Stimulated activated naive CD8-positive, alpha-beta T cell treated with anti-CD3 and anti-CD28 coated beads, Interleukin-15, Interleukin-2, amounts not matched to agents 100 U/mL and 50 U/mL, for 24 hours (primary cell): ENCODE measurements around the gene BCKDHA.
A peak's percentile ranks its signal among the peaks of the same experiment; 100 is the strongest.

ENCODE experiments used
- ATAC-seq: fragments of 150-1000 bp; cut with Tn5 transposase; one replicate; pipeline ENCODE4 v1.10.0; 2021
- DNase-seq: peaks from one replicate; pipeline ENCODE4 v3.0.0; 2021

Gene BCKDHA

DNA sequence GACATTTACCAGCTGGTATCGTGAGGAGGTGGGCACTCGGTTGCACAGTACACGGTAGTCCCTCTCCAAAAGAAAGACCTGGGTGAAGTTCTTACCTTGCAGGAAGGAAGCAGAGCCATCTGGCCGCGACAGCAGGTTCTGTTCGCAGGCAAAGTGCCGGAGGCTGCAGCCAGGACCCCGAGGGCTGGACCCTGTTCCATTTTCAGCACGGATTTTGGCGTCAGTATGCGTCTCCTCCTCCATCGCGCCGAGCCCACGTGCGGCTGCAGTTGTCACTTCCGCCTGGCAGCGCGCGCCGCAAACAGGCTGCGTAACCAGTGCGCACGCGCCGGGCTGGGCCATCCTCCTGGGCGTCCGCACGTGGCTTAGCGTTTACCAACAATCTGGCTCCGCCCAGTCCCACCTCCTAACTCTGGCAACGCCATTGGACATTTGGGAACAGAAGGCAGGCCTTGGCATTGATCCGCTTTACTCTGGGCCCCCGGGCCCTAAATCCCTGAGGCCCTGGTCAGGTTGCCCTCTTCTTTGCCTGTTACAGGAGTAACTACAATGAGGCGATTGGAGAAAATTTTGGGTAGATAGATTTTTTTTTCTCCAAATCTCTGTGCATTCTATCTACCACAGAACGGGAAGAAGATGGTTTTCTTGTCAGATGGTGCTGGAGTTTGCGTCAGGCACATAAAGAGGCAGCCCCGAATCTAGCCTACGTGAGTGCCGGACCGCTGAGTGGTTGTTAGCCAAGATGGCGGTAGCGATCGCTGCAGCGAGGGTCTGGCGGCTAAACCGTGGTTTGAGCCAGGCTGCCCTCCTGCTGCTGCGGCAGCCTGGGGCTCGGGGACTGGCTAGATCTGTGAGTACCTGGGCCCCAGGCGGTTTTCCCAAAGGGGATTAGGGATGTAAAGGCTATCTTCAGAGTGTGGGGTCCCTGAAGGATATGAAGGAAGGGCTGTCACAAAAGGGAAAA lies at the start of gene BCKDHA, which contains the start of gene EXOSC5:
TSS of gene BCKDHA (plus strand) at position 733 of the 964 bp plus-strand sequence. CDS start at position 743, 10 bp downstream.
TSS of gene EXOSC5 (minus strand) at position 274 of the 964 bp plus-strand sequence. CDS start at position 243, 31 bp downstream.
- DNase-seq (peak; percentile 99), ATAC-seq (peak; percentile 99)

DNA sequence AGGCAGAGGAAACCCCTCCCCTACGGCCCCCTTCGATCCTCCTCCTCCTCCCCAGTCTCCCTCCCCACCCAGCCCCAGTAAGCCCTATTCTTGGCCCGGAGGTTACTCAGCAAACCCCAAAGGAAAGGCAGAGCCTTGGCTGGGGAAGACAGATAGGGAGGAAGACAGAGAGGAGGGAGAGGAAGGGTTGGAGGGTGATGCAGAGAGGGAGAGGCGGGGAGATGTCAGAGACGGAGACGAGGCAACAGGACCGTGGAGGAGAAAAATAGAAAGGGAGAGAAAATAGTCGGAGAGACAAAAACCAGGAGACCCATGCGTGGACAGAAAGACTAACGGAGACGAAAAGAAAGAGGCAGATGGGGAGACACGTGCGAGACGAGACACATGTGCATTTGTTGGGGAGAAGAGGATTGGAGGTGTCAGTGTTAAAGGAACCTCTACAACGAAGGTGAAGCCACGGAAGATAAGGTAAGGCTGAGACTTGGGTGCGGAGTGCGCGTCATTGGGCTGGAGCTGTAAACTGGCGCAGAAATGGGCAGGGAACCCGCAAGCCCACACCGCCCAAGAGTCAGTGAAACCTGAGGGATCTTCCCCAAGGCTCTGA lies 46.8 kb upstream of the BCKDHA start:
- no peak for ATAC-seq
- no peak for DNase-seq

DNA sequence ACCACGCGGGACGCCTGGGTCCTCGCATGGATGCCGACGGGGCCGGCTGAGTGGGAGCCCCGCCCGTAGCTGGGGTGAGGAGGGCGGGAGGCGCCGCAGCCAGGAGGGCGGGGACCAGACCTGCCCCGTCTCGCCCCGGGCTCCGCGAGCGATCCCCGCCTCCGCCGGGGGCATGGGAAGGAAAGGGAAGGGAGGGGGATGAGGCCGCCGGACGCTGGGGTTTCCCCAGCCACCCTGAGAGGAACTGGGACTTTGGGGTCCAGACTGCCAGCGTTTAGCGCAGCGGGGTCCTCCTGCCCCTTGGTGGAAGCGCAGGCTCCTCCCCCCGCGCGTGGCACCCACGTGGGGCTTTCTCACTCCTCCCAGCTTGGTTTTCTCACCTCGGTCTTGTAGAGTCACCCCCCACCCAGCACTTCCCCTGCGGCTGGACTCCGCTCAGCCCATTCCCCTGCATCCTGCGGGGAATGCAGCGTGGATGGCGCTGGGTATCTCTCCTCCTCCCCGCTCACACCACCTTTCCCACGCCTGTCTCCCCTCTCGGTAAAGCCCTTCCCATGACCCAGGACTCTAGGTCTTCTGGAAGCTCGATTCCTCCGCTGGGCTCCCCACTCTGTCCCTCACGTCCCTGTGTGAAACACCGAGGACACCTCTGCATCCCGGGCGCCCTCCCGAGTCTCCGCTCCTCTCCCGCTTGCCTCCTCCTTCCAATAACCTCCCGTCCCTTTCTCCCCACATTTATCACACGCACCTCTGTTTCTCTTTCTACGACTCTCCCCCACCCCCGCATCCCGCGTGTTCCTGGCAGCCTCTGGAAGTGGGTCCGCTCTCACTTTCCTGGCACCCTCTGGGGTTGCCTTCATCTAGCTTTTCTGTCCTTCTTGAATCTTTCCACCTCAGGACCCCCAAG lies 46.0 kb upstream of the BCKDHA start:
- ATAC-seq = peak; percentile 59

DNA sequence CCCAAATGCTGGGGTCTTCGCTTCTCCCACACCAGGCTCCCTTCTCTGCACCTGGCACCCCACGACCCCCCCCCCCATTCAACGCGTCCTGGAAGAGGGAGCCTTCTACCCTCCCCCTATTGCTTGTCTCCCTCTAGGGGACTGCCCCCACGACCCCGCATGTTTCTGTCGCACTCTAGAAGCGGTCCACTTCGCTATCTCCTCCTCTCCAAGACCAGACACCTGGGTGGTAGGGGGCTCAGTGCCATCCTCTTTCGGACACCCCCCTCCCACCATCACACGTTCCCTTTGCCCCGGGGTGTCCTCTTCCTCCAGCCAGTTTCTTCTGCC lies 45.4 kb upstream of the BCKDHA start:
- no peak for ATAC-seq
- no peak for DNase-seq

More for the DNA sequence above, 46.0 kb upstream of the BCKDHA start:
- DNase-seq = peak; percentile 86

DNA sequence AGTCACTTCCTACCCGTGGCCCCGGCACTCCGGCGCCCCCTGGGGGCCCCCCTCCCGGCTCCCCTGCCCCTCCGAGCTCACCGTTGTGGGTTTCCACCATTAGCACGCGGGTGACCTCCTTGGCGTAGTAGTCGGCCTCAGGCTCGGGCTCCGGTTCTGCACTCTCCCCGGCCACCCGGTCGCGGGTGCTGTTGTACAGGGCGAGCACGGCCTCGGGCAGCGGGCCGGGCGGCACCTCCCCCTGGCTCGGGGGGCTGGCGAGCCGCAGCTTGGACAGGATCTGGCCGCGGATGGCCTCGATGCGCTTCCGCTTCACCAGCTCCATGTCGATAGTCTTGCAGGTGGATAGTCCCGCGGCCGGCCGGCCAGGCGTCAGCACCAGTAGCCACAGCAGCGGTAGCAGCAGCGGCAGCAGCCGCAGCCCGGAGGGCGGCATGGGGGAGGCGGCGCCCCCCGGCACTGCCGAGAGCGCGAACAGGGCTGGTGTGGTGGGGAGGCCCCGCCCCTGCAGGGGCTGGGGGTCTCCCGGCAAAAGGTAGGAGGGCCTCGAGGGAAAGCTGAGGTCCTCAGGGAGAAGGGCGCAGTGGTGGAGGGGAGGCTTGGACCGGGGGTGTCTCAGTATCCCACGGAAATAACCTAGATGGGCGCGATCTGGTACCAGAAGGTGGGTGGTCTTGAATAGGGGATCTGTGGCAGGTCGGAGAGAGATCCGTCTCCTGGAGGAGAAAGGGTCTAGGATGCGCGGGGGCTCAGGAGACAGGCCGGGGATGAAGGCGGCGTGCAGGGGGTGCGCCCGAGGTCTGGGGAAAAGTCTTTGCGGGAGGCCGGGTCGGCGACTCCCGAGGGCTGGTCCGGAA lies 44.8 kb upstream of the BCKDHA start:
- DNase-seq (peak; percentile 89), ATAC-seq (peak; percentile 10)

DNA sequence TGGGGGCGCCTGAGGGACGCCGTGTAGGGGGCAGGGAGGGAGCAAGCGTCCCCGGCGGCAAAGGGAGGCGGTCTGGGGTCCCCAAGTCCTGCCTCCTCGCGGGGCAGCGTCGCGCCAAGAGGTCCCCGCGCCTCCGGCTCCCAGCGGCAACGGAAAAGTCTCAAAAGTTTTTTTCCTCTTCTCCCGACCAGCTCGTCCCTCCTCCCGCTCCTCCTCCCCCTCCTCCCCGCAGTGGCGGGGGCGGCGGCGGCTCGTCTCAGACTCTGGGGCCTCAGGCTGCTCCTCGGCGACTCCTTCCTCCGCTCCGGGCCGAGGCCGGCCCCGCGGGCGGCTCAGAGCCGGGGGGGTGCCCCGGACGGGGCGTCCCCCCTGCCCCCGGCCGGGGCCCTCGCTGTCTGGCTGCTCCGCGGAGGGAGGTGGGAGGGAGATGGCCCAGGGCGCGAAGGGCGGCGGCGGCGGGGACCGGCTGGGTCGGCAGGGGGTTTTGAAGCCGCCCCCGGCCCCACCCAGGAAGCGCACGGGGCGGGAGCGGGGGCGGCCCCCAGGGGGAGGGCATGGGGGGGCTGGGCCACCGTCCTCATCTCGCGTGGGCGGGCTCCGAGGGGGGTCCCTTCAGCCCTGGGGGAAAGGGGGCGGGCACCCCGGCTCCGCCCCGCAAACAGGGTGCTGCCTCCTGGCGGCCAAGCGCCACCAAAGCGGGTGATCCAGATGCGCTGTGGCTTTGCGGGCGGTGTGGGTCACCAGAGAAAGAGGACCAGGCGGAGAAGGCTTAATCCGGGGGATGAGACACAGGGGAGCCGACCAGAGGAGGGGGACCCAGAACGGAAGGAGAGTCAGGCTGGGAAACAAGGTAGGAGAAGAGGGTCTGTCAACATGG lies 43.9 kb upstream of the BCKDHA start, which contains the start of gene TGFB1:
TSS of gene TGFB1 (minus strand) at position 457 of the 877 bp plus-strand sequence. CDS start 878 bp downstream, outside the sequence.
- peak; percentile 51 for ATAC-seq

DNA sequence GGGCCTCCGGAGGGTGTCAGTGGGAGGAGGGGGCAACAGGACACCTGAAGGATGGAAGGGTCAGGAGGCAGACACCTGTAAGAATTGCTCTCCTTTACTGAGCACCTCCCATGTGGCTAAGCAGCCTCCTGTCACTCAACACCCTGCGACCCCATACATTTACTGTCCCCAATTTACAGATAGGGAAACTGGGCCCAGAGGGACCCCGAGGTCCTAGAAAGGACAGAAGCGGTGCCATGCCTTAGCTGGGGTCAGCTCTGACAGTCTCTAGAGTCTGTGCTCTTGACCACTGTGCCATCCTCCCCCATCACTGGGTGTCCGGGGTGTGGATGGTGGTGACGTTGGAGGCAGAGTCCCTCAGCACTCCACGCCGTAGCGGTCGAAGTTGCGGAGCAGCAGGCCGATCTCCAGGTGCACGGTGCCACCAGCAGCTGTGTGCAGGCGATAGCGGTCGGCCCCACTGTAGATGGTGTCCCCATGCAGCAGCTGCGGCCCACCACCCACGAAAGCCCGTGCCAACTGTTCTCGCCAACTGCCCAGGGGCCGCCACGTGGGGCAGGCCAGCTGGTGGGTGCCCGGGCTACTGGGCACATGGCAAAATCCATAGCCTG lies 43.2 kb upstream of the BCKDHA start:
- ATAC-seq (no peak), DNase-seq (no peak)

More for the DNA sequence above, 43.9 kb upstream of the BCKDHA start, which contains the start of gene TGFB1:
- peak; percentile 95 for DNase-seq

DNA sequence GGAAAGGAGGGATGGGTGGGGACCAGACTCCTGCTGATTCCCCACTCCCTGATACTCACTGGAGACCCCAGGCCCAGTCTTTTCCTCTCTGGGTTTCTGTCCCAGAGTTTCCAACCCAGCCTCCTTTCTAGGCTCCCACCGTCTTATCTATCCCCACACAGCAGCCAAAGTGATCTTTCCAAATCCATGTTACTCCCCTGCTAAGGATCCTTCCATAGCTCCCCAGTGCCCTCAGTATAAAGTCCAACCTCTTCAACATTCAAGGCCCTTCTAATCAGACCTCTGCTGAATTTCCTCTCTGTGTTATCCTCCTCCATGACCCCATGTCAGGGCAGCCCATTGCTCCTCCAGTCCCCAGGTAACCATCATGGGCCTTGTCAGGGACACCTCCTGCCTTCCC lies 42.6 kb upstream of the BCKDHA start:
- ATAC-seq = no peak
- no peak for DNase-seq

DNA sequence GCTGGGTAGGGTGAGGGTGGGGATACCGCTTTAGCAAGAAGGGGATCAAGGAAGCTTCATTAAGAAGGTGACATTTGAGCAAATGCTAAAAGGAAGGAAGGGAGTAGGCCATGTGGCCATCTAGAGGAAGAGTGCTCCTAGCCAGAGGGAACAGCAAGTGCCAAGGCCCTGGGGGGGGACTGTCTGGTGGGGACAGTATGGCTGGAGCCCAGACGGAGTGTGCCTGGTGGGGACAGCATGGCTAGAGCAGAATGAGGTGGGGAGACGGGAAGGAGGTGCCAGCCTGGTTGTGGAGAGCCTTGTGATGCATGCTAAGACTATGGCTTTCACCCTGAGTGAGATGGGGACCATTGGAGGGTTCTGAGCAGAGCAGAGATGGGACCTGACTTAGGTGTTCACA lies 41.8 kb upstream of the BCKDHA start:
- DNase-seq = peak; percentile 26
- no peak for ATAC-seq

DNA sequence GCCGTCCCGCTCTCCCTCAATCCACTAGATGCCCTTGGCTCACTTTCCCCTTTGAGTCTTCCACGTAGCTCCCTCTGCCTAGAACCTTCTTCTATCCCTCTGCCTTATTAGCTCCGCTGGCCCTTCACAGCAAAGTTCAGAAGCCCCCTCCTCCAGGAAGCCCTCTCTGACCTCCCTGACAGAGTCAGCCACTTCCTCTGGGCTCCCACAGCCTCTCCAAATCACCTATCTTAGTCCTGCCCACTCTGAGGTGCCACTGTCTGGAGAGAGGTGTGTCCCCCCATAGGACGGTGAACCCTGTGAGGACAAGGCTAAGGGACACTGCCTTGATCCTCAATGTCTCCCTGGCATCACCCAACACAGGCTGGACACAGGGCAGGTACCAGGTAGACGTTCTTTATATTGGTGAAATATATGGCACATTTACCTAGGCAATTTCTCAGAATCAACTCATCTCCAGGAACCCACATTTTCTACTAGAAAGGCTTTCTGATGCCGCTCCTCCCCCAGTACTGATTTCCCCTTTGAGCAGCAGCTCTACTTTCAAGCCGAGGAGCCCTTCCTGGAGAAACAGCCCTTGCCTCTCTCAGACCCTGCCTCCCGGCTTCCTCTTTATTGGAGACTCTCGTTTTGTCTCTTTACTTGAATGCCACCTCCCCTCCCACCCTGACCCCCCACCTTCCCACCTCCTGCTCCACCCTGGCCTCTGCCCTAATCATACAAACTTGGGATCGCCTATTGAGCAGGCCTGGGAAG lies 40.5 kb upstream of the BCKDHA start:
- ATAC-seq (no peak), DNase-seq (peak; percentile 29)

DNA sequence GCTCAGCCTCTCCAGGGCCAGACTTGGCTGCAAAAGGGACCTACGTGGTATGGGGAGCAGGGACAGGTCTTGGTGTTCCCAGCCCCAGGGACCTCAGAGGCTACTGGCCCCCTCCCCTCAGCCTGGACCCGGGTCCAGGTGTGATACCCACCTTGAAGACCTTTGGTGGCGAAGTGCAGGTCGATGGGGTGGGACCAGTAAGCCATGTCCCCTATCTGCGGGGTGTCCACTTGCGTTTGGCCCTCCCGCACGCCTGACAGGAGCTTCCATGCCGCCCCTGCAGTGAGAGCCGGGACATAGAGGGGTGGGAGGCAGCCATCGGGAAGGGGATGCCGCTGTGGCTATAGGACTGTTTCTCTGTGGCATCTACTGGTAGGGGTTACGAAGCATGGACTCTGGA lies 39.9 kb upstream of the BCKDHA start:
- ATAC-seq = no peak
- no peak for DNase-seq

DNA sequence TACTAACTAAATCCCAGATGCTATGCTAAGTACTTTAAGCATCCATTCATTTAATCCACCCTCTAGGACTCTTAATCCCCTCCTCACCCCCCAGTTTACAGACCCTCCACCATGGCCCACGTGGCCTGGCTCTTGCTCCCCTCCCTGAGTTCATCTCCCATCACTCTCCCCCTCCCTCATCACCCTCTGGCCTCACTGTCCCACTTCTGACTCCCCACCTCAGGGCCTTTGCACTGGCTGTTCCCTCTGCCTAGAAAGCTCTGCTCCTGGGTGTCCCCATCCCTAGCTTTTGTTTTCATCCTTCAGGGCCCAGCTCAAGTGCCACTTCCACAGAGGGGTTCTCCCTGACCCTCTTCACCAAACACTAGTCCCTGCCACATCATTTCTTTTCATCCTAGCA lies 37.9 kb upstream of the BCKDHA start:
- DNase-seq (no peak), ATAC-seq (no peak)

DNA sequence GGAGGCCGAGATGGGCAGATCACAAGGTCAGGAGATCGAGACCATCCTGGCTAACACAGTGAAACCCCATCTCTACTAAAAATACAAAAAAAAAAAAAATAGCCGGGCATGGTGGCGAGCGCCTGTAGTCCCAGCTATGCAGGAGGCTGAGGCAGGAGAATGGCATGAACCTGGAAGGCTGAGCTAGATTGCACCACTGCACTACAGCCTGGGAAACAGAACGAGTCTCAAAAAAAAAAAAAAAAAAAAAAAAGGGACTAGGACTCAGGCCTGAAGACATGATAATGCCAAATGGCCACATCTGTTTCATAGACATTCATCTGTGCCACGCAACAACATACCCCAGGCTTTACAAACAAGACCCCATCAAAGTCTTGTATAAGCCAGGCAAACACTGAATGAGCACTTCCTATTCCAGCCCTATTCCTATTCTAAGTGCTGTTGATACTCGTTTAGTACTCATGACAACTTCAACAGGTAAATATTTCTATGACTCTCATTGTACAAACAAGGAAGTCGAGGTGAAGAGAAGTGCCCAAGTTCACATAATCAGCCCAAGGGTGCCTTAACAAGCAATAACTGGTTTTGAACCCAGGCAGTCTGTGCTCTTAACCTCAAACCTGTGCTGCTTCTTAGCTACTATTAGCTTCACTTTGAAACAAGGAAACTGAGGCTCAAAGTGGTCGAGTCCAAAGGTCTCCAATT lies 35.3 kb upstream of the BCKDHA start:
- no peak for DNase-seq
- no peak for ATAC-seq

DNA sequence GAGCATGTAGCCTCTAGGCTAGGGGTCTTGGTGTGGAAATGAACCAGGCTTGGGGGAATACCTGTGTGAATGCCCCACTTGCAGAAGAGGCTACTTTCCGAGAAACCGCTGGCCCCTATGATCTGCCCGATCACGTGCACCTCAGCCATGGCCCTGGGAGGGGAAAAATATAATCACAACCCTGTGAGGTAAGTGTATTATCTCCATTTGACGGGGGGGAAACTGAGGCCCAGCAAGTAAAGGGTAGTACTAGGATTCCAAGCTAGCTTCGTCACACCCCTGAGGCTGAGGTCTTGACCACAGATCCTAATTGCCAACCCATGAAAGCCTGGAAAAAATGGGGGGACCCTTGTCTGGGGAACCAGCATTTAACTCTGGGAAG lies 34.3 kb upstream of the BCKDHA start:
- no peak for ATAC-seq

DNA sequence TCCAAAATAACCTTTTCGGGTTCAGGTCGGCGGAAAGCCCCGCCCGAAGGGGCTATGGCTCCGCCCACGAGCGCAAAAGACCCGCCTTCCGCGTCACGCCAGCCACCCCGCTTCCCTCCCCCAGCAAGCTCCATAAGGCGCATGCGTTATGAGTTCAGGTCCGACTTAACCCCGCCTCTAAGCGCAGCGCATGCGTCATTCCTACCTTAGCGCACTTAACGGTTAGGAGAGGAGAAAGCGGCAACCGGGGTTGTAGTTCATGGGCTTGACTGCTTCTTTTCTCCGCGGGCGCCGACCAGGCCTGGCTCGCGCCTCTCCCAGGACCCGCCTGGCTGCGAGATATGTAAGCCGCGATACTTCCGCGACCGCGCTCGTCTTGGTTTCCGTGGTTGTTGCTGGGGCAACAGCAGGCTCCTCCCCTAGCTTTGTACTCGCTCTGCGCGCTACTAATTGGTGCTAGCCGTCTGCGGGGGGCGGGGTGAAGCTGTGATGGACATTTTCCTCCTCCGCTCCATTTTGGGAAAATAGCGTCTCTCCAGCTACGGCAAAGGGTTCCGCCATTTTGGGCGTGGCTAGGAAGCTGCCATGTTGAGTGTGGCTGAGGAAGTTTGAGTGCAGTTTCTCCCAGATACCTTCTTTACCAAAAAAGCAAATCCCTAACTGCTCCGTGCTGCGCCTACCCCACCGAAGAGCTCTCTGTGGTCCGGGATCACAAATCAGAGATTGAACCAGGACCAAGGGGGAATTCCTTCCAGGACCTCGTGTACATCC lies 33.7 kb upstream of the BCKDHA start, which contains the start of gene B9D2:
TSS of gene B9D2 (minus strand) at position 397 of the 771 bp plus-strand sequence. CDS start 630 bp downstream, outside the sequence.
- DNase-seq = peak; percentile 95
- ATAC-seq = peak; percentile 96

More for the DNA sequence above, 34.3 kb upstream of the BCKDHA start:
- no peak for DNase-seq

DNA sequence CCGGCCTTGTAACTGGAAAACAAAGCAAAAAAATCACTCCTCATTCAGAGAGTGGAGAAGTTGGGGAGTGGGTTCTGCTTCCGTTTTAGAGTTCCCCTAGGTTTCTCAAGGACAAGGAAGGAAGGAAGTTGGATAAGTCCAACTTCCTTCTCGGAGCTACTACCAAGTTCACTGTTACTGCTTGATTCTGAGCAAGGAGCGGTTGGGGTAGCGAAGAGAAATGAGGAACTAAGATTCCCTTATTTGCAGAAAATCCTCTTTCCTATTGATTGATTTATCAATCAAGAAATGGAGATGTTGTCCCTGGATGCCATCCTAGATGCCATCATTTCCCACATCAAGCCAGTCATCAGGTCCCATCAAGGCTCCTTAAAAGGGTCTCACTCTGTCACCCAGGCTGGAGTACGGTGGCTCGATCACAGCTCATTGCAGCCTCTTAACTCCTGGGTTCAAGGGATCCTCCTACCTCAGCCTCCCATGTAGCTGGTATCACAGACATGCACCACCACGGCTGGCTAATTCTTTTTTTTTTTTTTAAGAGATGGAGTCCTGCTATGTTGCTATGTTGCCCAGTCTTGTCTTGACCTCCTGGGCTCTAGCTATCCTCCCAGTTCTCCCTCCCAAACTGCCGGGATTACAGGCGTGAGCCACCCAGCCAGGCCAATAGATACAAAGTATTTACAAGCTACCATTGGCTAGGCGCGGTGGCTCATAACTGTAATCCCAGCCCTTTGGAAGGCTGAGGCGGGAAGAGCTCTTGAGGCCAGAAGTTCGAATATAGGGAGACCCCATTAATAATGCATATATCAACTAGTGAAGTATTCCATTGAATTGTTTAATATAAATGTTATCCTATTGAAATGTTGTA lies 32.9 kb upstream of the BCKDHA start:
- DNase-seq = no peak
- no peak for ATAC-seq
